Trophoblast cell (in vitro differentiated cells and primary cell): Measurements from ENCODE around the gene DTNA.

ENCODE experiments used
- DNase-seq, 2 donors: peaks; one replicate each; pipeline ENCODE4 v3.0.0-alpha.2; 2016
- H2AFZ ChIP-seq: 2 replicates; pipeline ENCODE4 v1.6.1; 2013; ENCODE audit warnings: low read length, moderate library complexity, mild to moderate bottlenecking; ENCODE audit not compliant: insufficient read depth, poor library complexity
- H2AK5ac ChIP-seq: 2 replicates; pipeline ENCODE4 v1.6.1; 2013; ENCODE audit warnings: mild to moderate bottlenecking, low read length
- H2BK120ac ChIP-seq: 2 replicates; pipeline ENCODE4 v1.6.1; 2013; ENCODE audit warnings: low read length, mild to moderate bottlenecking, moderate library complexity; ENCODE audit not compliant: insufficient read depth, poor library complexity
- H2BK12ac ChIP-seq: 2 replicates; pipeline ENCODE4 v1.6.1; 2013; ENCODE audit warnings: mild to moderate bottlenecking, low read length, moderate library complexity
- H2BK5ac ChIP-seq: 2 replicates; pipeline ENCODE4 v1.6.1; 2013; ENCODE audit warnings: low read length, low read depth, moderate library complexity, mild to moderate bottlenecking; ENCODE audit not compliant: poor library complexity
- H3K14ac ChIP-seq: 2 replicates; pipeline ENCODE4 v1.6.1; 2013; ENCODE audit warnings: mild to moderate bottlenecking, low read length
- H3K18ac ChIP-seq: 2 replicates; pipeline ENCODE4 v1.6.1; 2013; ENCODE audit warnings: mild to moderate bottlenecking, low read length
- H3K23ac ChIP-seq: 2 replicates; pipeline ENCODE4 v1.6.1; 2013; ENCODE audit warnings: low read length
- H3K27ac ChIP-seq: 2 replicates; pipeline ENCODE4 v1.5.1; 2013; ENCODE audit warnings: low read depth, mild to moderate bottlenecking, inconsistent platforms, low read length, moderate library complexity
- H3K27me3 ChIP-seq: 2 replicates; pipeline ENCODE4 v1.6.1; 2013; ENCODE audit warnings: inconsistent platforms, mild to moderate bottlenecking, low read length, moderate library complexity; ENCODE audit not compliant: insufficient read depth
- H3K36me3 ChIP-seq, 2 experiments: 1 replicate in 1 of 2; 2 replicates in 1 of 2; pipeline ENCODE4 v1.6.1; 2013; ENCODE audit warnings: low read length in 2 of 2, mild to moderate bottlenecking in 2 of 2, moderate library complexity in 1 of 2; ENCODE audit not compliant: insufficient read depth in 2 of 2, control insufficient read depth in 1 of 2
- H3K4ac ChIP-seq: 2 replicates; pipeline ENCODE4 v1.6.1; 2013; ENCODE audit warnings: low read depth, mild to moderate bottlenecking, low read length, moderate library complexity
- H3K4me1 ChIP-seq, 2 experiments: 1 replicate in 1 of 2; 2 replicates in 1 of 2; pipeline ENCODE4 v1.6.1; 2013; ENCODE audit warnings: low read length in 2 of 2, mild to moderate bottlenecking in 2 of 2, moderate library complexity in 1 of 2; ENCODE audit not compliant: insufficient read depth in 2 of 2, control insufficient read depth in 1 of 2
- H3K4me2 ChIP-seq: 2 replicates; pipeline ENCODE4 v1.6.1; 2013; ENCODE audit warnings: inconsistent platforms, mild to moderate bottlenecking, low read length, moderate library complexity
- H3K4me3 ChIP-seq: 2 replicates; pipeline ENCODE4 v1.5.1; 2013; ENCODE audit warnings: mild to moderate bottlenecking, low read depth, low read length, inconsistent platforms
- H3K79me1 ChIP-seq: one replicate; pipeline ENCODE4 v1.6.1; 2013; ENCODE audit warnings: low read length
- H3K79me2 ChIP-seq: 2 replicates; pipeline ENCODE4 v1.6.1; 2013; ENCODE audit warnings: low read length, mild to moderate bottlenecking; ENCODE audit not compliant: control insufficient read depth, insufficient read depth, poor library complexity
- H3K9ac ChIP-seq: 2 replicates; pipeline ENCODE4 v1.6.1; 2013; ENCODE audit warnings: mild to moderate bottlenecking, low read length
- H3K9me3 ChIP-seq: 2 replicates; pipeline ENCODE4 v1.6.1; 2013; ENCODE audit warnings: low read depth, mild to moderate bottlenecking, control low read depth, inconsistent platforms, low read length; ENCODE audit not compliant: insufficient read depth
- H4K12ac ChIP-seq: 2 replicates; pipeline ENCODE4 v1.6.1; 2013; ENCODE audit warnings: low read depth, mild to moderate bottlenecking, low read length, moderate library complexity
- H4K8ac ChIP-seq: 2 replicates; pipeline ENCODE4 v1.6.1; 2013; ENCODE audit warnings: low read depth, mild to moderate bottlenecking, low read length, moderate library complexity
- H4K91ac ChIP-seq: one replicate; pipeline ENCODE4 v1.6.1; 2013; ENCODE audit warnings: low read depth, mild to moderate bottlenecking, low read length, moderate library complexity
- WGBS: extraction: QIAGEN DNeasy Blood & Tissue Kit; methylation state at CpG from one replicate; pipeline ENCODE4 v1.1.7; 2013; ENCODE audit warnings: missing lambda C conversion rate; ENCODE audit not compliant: insufficient read length, insufficient coverage; ENCODE audit errors: extremely low coverage; 5-methylcytosine and 5-hydroxymethylcytosine counted together

DTNA gene

DNA sequence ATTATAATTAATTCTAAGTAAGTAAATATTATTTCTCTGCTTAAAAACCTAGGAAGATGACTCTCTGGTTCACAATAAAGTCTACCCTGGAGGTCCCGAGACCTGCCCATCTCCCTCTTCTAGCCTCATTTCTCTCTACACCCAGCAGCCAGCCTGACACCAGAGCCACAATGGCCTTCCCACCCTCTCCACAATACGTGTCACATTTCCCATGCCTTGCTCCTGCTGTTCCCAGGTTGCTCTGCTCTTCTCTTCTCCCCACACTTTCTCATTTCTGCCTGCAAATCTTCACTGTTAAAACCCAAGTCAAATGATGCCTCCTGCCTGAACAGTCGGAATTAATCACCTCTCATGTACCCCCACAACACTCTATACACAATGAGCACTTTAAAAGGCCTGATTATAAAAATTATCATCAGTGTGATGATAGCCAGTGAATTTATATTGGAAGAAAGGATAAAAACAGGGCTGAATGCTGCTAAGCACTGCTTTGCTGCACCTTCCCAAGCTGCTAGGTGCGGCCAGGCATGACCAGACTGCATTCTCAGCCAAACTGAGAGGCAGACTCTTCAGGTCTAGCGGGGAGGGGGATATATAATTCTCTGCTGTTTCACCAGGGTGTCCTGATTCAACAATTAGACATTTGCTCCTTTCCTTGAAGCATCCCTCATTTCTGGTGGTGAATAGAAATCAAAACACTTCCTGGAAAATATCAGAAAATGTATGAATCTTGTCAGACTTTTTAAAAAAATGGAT lies 160.6 kb downstream of the DTNA start:
- no peak overlapping the region for H3K23ac ChIP-seq
- no peak overlapping the region for H2BK120ac ChIP-seq
- no peak overlapping the region for H4K91ac ChIP-seq
- H3K4me1 ChIP-seq: no peaks in the 10 kb centered on the region
- H3K79me2 ChIP-seq: no peaks in the 10 kb centered on the region
- no peak overlapping the region for H2AFZ ChIP-seq
- no peak overlapping the region for H2AK5ac ChIP-seq
- H3K9ac ChIP-seq: no peak overlapping the region
- no CpG with 5 or more reads among the region's 5 CpGs for WGBS
- no peak overlapping the region for H3K4ac ChIP-seq
- no peak overlapping the region for H4K8ac ChIP-seq
- H3K18ac ChIP-seq: no peak overlapping the region
- no peak overlapping the region for H2BK12ac ChIP-seq
- no peaks in the 10 kb centered on the region for H3K9me3 ChIP-seq
- H3K36me3 ChIP-seq: no peaks in the 10 kb centered on the region
- no peaks in the 10 kb centered on the region for H3K79me1 ChIP-seq
- H3K4me2 ChIP-seq: no peak overlapping the region
- no peak overlapping the region for H3K27ac ChIP-seq
- no peak overlapping the region for H3K14ac ChIP-seq
- H3K27me3 ChIP-seq: no peaks in the 10 kb centered on the region
- H4K12ac ChIP-seq: no peak overlapping the region
- no peak overlapping the region for H2BK5ac ChIP-seq
- H3K4me3 ChIP-seq: no peak overlapping the region
- DNase-seq: no peak

GRCh38 chr18:34871435-34871834 lies 161.3 kb downstream of the DTNA start:
- no peak overlapping the region for H2BK12ac ChIP-seq
- H3K9ac ChIP-seq: no peak overlapping the region
- no peak overlapping the region for H4K12ac ChIP-seq
- no peak overlapping the region for H4K91ac ChIP-seq
- no peak overlapping the region for H3K18ac ChIP-seq
- no peak overlapping the region for H3K27ac ChIP-seq
- no peaks in the 10 kb centered on the region for H3K4me1 ChIP-seq
- H3K4me2 ChIP-seq: no peak overlapping the region
- no peak overlapping the region for H3K4me3 ChIP-seq
- no peaks in the 10 kb centered on the region for H3K9me3 ChIP-seq
- no peak overlapping the region for H2BK5ac ChIP-seq
- H3K23ac ChIP-seq: no peak overlapping the region
- H3K79me1 ChIP-seq: no peaks in the 10 kb centered on the region
- H3K27me3 ChIP-seq: no peaks in the 10 kb centered on the region
- no peak overlapping the region for H2BK120ac ChIP-seq
- no peak overlapping the region for H2AFZ ChIP-seq
- no peak overlapping the region for H2AK5ac ChIP-seq
- no peaks in the 10 kb centered on the region for H3K79me2 ChIP-seq
- H3K4ac ChIP-seq: no peak overlapping the region
- no peak overlapping the region for H4K8ac ChIP-seq
- H3K14ac ChIP-seq: no peak overlapping the region
- no CpG with 5 or more reads among the region's 2 CpGs for WGBS
- no peak for DNase-seq
- H3K36me3 ChIP-seq: no peaks in the 10 kb centered on the region

GRCh38 chr18:34872066-34872465 lies 162.0 kb downstream of the DTNA start:
- H3K4me2 ChIP-seq: no peak overlapping the region
- H4K12ac ChIP-seq: no peak overlapping the region
- no peak overlapping the region for H3K14ac ChIP-seq
- no peaks in the 10 kb centered on the region for H3K79me2 ChIP-seq
- no peak overlapping the region for H3K18ac ChIP-seq
- no peak overlapping the region for H2AK5ac ChIP-seq
- H2AFZ ChIP-seq: no peak overlapping the region
- no peak overlapping the region for H4K91ac ChIP-seq
- H3K9ac ChIP-seq: no peak overlapping the region
- H2BK5ac ChIP-seq: no peak overlapping the region
- no peak overlapping the region for H3K23ac ChIP-seq
- no peak overlapping the region for H2BK120ac ChIP-seq
- no peak overlapping the region for H2BK12ac ChIP-seq
- H3K27ac ChIP-seq: no peak overlapping the region
- H3K4me3 ChIP-seq: no peak overlapping the region
- no peak overlapping the region for H3K4ac ChIP-seq
- no peaks in the 10 kb centered on the region for H3K79me1 ChIP-seq
- no CpG with 5 or more reads among the region's 1 CpG for WGBS
- H4K8ac ChIP-seq: no peak overlapping the region
- no peaks in the 10 kb centered on the region for H3K9me3 ChIP-seq
- H3K36me3 ChIP-seq: no peaks in the 10 kb centered on the region
- no peaks in the 10 kb centered on the region for H3K4me1 ChIP-seq
- no peak for DNase-seq
- no peaks in the 10 kb centered on the region for H3K27me3 ChIP-seq

DNA sequence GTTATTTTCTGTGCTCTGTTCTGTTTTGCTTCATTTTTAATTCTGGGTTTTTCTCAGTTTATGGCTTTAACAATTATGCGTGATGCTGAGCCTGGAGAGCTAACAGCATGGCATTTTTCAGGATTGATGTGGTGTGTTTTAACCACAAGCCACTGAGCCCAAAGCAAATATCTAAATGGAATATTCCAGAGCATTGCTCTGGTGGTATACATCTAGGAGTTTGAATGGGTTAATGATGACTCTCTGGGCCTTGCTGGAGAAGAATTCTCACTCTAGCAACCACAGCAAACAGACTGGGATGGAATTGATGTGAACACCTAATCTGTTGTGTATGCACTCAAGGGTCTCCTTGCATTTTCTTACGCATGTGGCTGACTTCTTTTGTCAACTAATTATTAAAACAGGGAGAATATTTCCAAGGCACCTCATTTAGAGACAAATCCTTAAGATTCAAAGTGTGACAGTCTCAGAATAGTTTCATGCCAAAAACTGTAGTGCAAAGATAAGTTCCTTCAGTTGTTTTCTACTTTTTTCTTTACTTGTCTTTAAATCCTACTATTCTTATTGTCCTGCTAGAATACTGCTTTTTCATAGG lies 164.0 kb downstream of the DTNA start:
- Histone ChIP-seq H2AK5ac (no peak overlapping the region), H3K4me3 (no peak overlapping the region), H4K12ac (no peak overlapping the region), H3K4ac (no peak overlapping the region), H2AFZ (no peak overlapping the region), H4K91ac (no peak overlapping the region), H3K79me1 (no peaks in the 10 kb centered on the region), H3K4me1 (no peaks in the 10 kb centered on the region), H3K27ac (no peak overlapping the region), H2BK120ac (no peak overlapping the region), H3K18ac (no peak overlapping the region), H3K4me2 (no peak overlapping the region), H2BK5ac (no peak overlapping the region), H3K23ac (peak overlapping the region; percentile 88), H2BK12ac (no peak overlapping the region), H3K79me2 (no peaks in the 10 kb centered on the region), H3K27me3 (no peaks in the 10 kb centered on the region), H3K9ac (no peak overlapping the region), H3K36me3 (no peaks in the 10 kb centered on the region), H3K9me3 (no peaks in the 10 kb centered on the region), H4K8ac (no peak overlapping the region), H3K14ac (no peak overlapping the region)
- DNase-seq: no peak
- WGBS: no CpG with 5 or more reads among the region's 2 CpGs
